Stimulated activated memory B cell treated with anti-CD40 and anti-IgM and Interleukin-4, amounts not matched to agents 10 μg/mL and 1 μg/mL and 100 μg/mL, for 72 hours (primary cell): ENCODE data around the gene NFIX.
A peak's percentile ranks its signal among the peaks of the same experiment; 100 is the strongest.

Experiments used
- ATAC-seq: fragments of 150-1000 bp; cut with Tn5 transposase; 2 replicates; pipeline ENCODE4 v1.10.0; 2021
- H3K27ac Mint-ChIP-seq: one replicate; pipeline ENCODE4 v1.8.0; 2022; ENCODE audit warnings: mild to moderate bottlenecking, mixed read lengths
- H3K27me3 Mint-ChIP-seq: one replicate; pipeline ENCODE4 v1.8.0; 2022; ENCODE audit warnings: mixed read lengths
- H3K36me3 Mint-ChIP-seq: one replicate; pipeline ENCODE4 v1.8.0; 2022; ENCODE audit warnings: mixed read lengths
- H3K4me1 Mint-ChIP-seq: one replicate; pipeline ENCODE4 v1.8.0; 2022; ENCODE audit warnings: mixed read lengths
- H3K4me3 Mint-ChIP-seq: one replicate; pipeline ENCODE4 v1.8.0; 2022; ENCODE audit warnings: mild to moderate bottlenecking, moderate library complexity, mixed read lengths
- H3K9me3 Mint-ChIP-seq: one replicate; pipeline ENCODE4 v1.8.0; 2022; ENCODE audit warnings: mixed read lengths

The NFIX gene

GRCh38 chr19:12993562-12993961 lies 1.7 kb upstream of the NFIX start:
- no peak for ATAC-seq
- Mint-ChIP-seq H3K4me1 (peaks cover 11% of the 10 kb centered on the region), H3K9me3 (no peaks in the 10 kb centered on the region), H3K27ac (no peak overlapping the region), H3K4me3 (no peak overlapping the region), H3K27me3 (peaks cover 14% of the 10 kb centered on the region), H3K36me3 (no peaks in the 10 kb centered on the region)

GRCh38 chr19:12995596-12996405 lies 526 bp downstream of the NFIX start:
- H3K9me3 Mint-ChIP-seq: no peaks in the 10 kb centered on the region
- peaks cover 11% of the 10 kb centered on the region for H3K4me1 Mint-ChIP-seq
- peak overlapping the region; percentile 83 for H3K4me3 Mint-ChIP-seq
- peak; percentile 49 for ATAC-seq
- H3K36me3 Mint-ChIP-seq: no peaks in the 10 kb centered on the region
- H3K27ac Mint-ChIP-seq: no peak overlapping the region
- peaks cover 14% of the 10 kb centered on the region for H3K27me3 Mint-ChIP-seq

- H3K36me3 Mint-ChIP-seq: no peaks in the 10 kb centered on the region
- no peak overlapping the region for H3K4me3 Mint-ChIP-seq
- H3K27me3 Mint-ChIP-seq: peaks cover 14% of the 10 kb centered on the region
- H3K4me1 Mint-ChIP-seq: peaks cover 11% of the 10 kb centered on the region
- H3K9me3 Mint-ChIP-seq: no peaks in the 10 kb centered on the region
- H3K27ac Mint-ChIP-seq: no peak overlapping the region
- no peak for ATAC-seq
These were observed 1.3 kb downstream of the NFIX start for GRCh38 chr19:12996406-12997094.

- H3K27me3 Mint-ChIP-seq: peaks cover 14% of the 10 kb centered on the region
- H3K4me3 Mint-ChIP-seq: no peak overlapping the region
- ATAC-seq: no peak
- H3K4me1 Mint-ChIP-seq: peaks cover 11% of the 10 kb centered on the region
- no peaks in the 10 kb centered on the region for H3K9me3 Mint-ChIP-seq
- H3K36me3 Mint-ChIP-seq: no peaks in the 10 kb centered on the region
- H3K27ac Mint-ChIP-seq: no peak overlapping the region
These were observed 2.1 kb downstream of the NFIX start for GRCh38 chr19:12997179-12997966.

- Mint-ChIP-seq H3K4me3 (peak overlapping the region; percentile 9), H3K27me3 (peaks cover 14% of the 10 kb centered on the region), H3K27ac (no peak overlapping the region), H3K36me3 (no peaks in the 10 kb centered on the region), H3K9me3 (no peaks in the 10 kb centered on the region), H3K4me1 (peaks cover 11% of the 10 kb centered on the region)
- no peak for ATAC-seq
These were observed 3.0 kb downstream of the NFIX start for GRCh38 chr19:12997967-12998940.

- Mint-ChIP-seq H3K27me3 (peaks cover 40% of the 10 kb centered on the region), H3K36me3 (no peaks in the 10 kb centered on the region), H3K4me3 (no peak overlapping the region), H3K4me1 (peaks cover under 1% of the 10 kb centered on the region), H3K9me3 (no peaks in the 10 kb centered on the region), H3K27ac (no peak overlapping the region)
- no peak for ATAC-seq
These were observed 5.9 kb downstream of the NFIX start for GRCh38 chr19:13001166-13001501.

GRCh38 chr19:13001502-13002165 lies 6.4 kb downstream of the NFIX start:
- ATAC-seq: no peak
- Mint-ChIP-seq H3K27ac (no peak overlapping the region), H3K4me3 (no peak overlapping the region), H3K36me3 (no peaks in the 10 kb centered on the region), H3K27me3 (peaks cover 41% of the 10 kb centered on the region), H3K9me3 (no peaks in the 10 kb centered on the region), H3K4me1 (no peaks in the 10 kb centered on the region)

- H3K4me1 Mint-ChIP-seq: no peaks in the 10 kb centered on the region
- no peak overlapping the region for H3K4me3 Mint-ChIP-seq
- H3K36me3 Mint-ChIP-seq: no peaks in the 10 kb centered on the region
- H3K9me3 Mint-ChIP-seq: no peaks in the 10 kb centered on the region
- ATAC-seq: peak; percentile 35
- no peak overlapping the region for H3K27ac Mint-ChIP-seq
- H3K27me3 Mint-ChIP-seq: peaks cover 38% of the 10 kb centered on the region
These were observed 7.1 kb downstream of the NFIX start for GRCh38 chr19:13002166-13002898.

GRCh38 chr19:13003081-13003480 lies 7.8 kb downstream of the NFIX start:
- no peaks in the 10 kb centered on the region for H3K4me1 Mint-ChIP-seq
- no peaks in the 10 kb centered on the region for H3K9me3 Mint-ChIP-seq
- H3K4me3 Mint-ChIP-seq: no peak overlapping the region
- ATAC-seq: no peak
- H3K36me3 Mint-ChIP-seq: no peaks in the 10 kb centered on the region
- H3K27ac Mint-ChIP-seq: no peak overlapping the region
- H3K27me3 Mint-ChIP-seq: peaks cover 33% of the 10 kb centered on the region

- no peak overlapping the region for H3K27ac Mint-ChIP-seq
- H3K36me3 Mint-ChIP-seq: no peaks in the 10 kb centered on the region
- ATAC-seq: no peak
- no peaks in the 10 kb centered on the region for H3K4me1 Mint-ChIP-seq
- H3K27me3 Mint-ChIP-seq: peaks cover 41% of the 10 kb centered on the region
- H3K9me3 Mint-ChIP-seq: no peaks in the 10 kb centered on the region
- no peak overlapping the region for H3K4me3 Mint-ChIP-seq
These were observed 9.0 kb downstream of the NFIX start for GRCh38 chr19:13004273-13004672.

- H3K4me3 Mint-ChIP-seq: no peak overlapping the region
- H3K27ac Mint-ChIP-seq: no peak overlapping the region
- H3K9me3 Mint-ChIP-seq: no peaks in the 10 kb centered on the region
- no peaks in the 10 kb centered on the region for H3K36me3 Mint-ChIP-seq
- peaks cover 50% of the 10 kb centered on the region for H3K27me3 Mint-ChIP-seq
- H3K4me1 Mint-ChIP-seq: peaks cover 1% of the 10 kb centered on the region
- ATAC-seq: no peak
These were observed 10.0 kb downstream of the NFIX start for GRCh38 chr19:13005253-13005652.

- Mint-ChIP-seq H3K36me3 (no peaks in the 10 kb centered on the region), H3K9me3 (no peaks in the 10 kb centered on the region), H3K27me3 (peaks cover 56% of the 10 kb centered on the region), H3K27ac (no peak overlapping the region), H3K4me3 (no peak overlapping the region), H3K4me1 (peaks cover 6% of the 10 kb centered on the region)
- no peak for ATAC-seq
These were observed 10.6 kb downstream of the NFIX start for GRCh38 chr19:13005861-13006370.

- peaks cover 6% of the 10 kb centered on the region for H3K4me1 Mint-ChIP-seq
- no peaks in the 10 kb centered on the region for H3K36me3 Mint-ChIP-seq
- ATAC-seq: no peak
- no peak overlapping the region for H3K4me3 Mint-ChIP-seq
- peaks cover 64% of the 10 kb centered on the region for H3K27me3 Mint-ChIP-seq
- H3K27ac Mint-ChIP-seq: no peak overlapping the region
- H3K9me3 Mint-ChIP-seq: no peaks in the 10 kb centered on the region
These were observed 11.4 kb downstream of the NFIX start for GRCh38 chr19:13006431-13007281.
